Suppressor macrophage treated with lipopolysaccharide for 1 hour (primary cell): ENCODE data around the gene CCDC138.
A peak's percentile ranks its signal among the peaks of the same experiment; 100 is the strongest.

Experiments
- DNase-seq, 3 donors: peaks; one replicate each; pipeline ENCODE4 v3.0.0-alpha.2; 2020 to 2022

Gene CCDC138

DNA sequence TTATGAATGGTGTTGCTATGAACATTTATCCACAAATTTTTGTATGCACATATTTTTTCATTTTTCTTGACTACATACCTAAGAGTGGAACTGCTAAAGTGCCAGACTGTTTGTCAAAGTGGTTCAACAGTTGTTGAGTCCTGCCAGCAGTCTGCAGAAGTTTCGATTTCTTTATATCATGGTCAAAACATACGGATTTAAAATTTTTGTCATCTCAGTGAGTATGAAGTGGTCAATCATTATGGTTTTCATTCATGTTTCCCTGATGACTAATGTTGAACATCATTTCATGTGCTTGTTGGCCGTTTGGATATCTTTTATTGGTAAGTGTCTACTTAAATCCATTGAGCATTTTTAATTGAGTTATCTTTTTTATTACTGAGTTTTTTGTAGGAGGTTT, 39.2 kb downstream of the CCDC138 start:
- DNase-seq = no peak

DNA sequence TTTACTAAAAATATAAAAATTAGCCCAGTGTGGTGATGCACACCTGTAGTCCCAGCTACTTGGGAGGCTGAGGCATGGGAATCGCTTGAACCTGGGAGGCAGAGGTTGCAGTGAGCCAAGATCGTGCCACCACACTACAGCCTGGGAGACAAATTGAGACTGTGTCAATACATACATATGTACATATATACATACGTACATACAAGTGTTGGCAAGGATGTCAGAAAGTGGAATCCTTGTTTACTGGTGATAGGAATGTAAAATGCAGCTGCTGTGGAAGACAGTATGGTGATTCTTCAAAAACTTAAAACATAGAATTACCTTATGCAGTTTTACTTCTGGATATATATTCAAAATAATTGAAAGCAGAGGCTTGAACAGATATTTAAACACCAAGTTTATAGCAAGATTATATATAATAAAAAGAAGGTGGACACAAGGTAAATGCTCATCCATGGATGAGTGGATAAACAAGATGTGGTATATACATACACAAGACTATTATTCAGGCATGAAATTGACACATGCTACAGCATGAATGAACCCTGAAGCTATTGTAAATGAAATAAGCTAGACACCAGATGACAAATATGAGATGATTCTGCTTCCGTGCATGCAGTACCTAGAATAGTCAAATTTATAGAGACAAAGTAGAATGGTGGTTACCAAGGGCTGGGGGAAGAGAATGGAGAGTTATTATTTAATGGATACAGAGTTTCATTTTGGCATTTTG, 43.2 kb downstream of the CCDC138 start:
- DNase-seq = no peak

DNA sequence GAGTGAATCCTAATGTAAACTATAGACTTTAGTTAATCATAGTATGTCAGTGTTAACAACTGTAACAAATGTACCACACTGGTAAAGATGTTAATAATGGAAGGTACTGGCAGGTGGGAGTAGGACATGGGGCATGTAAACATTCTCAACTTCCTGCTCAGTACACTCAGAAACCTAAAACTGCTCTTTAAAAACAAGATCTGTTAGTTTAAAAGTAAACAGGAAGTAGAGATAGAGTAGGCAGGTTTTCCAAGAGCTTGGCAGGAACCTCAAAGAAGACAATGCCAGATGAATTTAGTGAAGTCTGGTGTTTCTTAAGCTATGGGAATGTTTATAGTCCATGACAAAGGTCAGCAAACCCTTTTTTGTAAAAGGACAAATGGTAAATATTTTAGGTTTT, 46.6 kb downstream of the CCDC138 start:
- DNase-seq = no peak

DNA sequence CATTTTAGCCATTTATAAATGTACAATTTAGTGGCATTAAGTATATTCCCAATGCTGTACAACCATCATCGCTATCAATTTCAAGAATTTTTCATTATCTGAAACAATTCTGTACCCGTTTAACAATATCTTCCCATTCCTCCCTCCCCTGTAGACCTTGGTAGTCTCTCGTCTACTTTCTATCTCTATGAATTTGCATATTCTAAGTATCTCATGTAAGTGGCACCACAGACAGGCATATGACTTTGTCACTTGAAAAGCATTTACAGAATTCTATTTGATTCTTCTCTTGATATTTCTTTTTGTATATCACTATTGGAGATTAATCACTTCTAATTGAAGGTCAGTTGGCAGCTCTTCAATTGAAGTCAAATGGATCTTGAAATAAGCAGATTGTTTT, 48.0 kb downstream of the CCDC138 start:
- no peak for DNase-seq

DNA sequence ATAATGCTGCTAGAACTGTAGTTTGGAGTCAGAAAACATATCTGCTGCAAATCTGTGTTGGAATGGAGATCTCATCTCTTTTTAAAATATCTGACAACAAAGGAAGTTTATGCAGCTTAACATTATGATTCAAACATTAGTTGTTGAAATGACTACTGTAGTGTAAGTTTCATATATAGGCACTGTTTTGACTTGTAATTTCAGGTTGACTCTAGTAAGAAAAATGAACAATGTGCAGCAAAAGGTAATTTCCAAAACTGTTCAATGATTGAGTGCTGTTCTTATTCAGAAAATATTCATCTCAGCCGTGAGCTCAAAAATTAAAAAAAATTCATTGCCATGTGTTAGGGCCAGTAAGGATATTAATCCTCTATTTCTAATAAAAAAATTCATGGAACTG, 48.5 kb downstream of the CCDC138 start:
- DNase-seq = no peak

DNA sequence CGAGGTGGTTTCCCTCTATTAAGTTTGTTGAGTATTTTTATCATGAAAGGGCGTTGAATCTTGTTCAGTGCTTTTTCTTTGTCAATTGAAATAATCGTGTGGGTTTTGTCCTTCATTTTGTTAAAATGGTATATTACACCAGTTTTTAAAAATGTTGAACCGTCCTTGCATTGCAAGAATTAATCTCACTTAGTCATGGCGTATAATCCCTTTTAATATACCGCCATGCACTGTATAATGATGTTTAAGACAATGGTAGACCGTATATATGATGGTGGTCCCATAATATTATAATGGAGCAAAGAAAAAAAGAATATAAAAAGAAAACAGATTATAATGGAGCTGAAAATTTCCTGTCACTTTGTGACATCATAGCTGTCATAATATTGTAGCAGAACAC, 50.6 kb downstream of the CCDC138 start:
- no peak for DNase-seq

DNA sequence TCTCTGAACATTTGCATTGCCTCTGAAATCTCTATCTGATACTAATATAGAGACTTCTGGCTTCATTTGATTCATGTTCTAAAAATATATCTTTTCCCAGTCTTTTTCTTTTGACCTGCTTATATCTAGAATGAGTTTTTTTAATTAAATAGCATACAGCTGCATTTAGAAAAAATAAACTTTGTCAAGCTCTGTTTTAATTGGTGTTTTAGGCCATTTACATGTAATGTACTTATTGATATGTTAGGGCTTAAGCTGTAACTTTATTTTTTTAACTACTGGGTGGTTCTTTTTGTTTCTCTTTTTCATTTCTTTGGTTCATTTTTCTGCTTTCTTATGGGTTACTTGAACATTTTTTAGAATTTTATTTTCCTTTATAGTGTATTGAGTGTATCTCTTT, 54.9 kb downstream of the CCDC138 start:
- no peak for DNase-seq

DNA sequence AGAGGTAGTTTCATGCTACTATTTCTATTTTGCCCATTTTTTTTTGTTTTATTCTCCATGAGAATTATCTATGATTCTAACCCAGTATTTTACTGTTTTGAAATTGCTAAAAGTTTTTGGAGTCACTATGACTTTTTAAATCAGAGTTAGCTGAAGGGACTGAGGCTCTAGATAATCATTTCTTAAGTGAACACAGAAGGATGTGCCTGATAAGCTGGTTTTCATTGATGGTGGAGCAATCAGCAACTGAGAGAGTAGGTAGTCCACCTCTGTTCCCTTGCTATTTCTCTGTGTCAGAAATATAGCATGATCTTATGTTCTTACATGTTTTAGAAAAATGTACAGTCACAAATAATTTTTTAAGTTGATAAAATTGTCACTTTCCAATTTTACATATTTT, 59.4 kb downstream of the CCDC138 start:
- no peak for DNase-seq

DNA sequence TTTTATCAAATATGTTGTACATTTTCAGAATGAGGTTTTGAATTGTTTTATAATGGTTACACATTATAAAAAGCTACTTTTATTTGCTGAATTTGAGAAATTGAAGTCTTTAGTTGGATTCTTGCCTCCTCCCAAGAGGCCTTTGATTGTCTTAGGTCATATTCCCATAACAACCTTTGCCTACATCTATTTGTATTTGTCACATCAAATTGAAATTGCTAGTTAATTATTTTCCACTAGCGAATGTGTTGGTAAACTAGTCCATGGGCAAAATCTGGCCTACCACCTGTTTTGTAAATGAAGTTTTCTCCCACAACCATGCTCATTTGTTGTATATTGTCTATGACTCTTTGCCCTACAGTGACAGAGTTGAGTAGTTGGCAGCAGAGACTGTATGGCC, 60.4 kb downstream of the CCDC138 start:
- DNase-seq = no peak

DNA sequence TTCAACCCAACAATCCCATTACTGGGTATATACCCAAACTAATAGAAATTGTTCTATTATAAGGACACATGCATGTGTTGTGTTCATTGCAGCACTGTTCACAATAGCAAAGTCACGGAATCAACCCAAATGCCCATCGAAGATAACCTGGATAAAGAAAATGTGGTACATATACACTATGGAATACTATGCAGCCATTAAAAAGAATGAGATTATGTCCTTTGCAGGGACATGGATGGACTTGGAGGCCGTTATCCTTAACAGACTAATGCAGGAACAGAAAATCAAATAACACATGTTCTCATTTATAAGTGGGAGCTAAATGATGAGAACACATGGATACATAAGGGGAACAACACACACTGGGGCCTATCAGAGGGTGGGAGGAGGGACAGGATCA, 65.8 kb downstream of the CCDC138 start:
- DNase-seq = no peak

DNA sequence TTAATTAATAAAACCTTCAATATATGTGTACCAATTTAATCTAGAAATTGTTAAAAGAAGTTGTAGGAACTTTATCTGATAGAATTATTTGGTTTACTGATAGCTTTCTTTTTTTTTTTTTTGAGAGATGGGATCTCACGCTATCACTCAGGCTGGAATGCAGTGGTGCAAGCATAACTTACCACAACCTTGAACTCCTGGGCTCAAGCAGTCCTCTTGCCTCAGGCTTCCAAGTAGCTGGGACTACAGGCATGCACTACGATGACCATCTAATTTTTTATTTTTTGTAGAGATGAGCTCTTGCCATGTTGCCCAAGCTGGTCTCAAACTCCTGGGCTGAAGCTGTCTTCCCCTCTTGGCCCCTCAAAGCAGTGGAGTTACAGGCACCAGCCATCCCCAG, 66.8 kb downstream of the CCDC138 start:
- DNase-seq = no peak

DNA sequence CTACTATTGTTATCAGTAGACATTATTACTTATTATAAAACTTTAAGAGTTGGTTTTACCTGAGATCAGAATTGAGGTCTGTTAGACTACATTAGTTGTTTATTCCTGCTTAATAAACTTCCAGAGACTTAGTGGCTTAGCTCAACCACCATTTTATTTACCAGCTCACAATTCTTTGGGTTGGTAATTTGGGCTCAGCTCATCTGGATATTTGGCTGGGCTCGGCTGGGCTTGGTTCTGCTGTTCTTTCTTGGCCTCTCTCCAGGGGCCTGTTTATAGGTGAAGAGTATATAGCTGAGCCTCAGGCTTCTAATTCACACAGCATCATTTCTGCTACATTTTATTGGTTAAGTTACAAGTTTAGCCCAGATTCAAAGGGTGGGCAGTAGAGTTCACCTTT, 67.9 kb downstream of the CCDC138 start:
- no peak for DNase-seq

DNA sequence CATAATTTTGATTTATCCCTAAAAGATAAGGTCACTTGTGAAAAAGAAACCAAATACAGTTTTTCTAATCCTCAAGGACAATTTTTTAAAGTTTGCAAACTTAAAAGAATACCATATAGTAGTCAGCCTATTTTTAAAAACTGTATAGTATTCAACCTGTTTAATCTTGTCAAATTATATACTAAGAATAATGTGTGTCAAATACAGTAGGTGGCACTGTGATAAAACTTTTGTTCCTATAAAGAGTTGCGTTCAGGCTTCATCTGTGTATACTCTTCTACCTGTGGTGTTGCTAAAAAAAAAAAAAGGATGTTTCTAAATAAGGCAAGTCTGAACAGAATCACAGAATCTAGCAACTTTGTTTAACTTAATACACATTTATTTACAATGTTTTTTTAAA, 68.6 kb downstream of the CCDC138 start:
- DNase-seq = peak in 1 of 3 donors; percentile 6

DNA sequence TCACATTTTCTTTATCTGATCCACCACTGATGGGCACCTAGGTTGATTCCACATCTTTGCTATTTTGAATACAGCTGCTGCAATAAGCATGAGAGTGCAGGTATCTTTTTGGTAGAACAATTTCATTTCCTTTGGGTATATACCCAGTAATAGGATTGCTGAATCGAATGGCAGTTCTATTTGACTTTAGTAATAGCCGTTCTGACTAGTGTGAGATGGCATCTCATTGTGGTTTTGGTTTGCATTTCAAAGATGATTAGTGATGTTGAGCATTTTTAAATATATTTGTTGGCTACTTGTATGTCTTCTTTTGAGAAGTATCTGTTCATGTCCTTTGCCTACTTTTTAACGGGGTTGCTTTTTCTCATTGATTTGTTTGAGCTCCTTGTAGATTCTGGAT, 72.3 kb downstream of the CCDC138 start:
- no peak for DNase-seq

DNA sequence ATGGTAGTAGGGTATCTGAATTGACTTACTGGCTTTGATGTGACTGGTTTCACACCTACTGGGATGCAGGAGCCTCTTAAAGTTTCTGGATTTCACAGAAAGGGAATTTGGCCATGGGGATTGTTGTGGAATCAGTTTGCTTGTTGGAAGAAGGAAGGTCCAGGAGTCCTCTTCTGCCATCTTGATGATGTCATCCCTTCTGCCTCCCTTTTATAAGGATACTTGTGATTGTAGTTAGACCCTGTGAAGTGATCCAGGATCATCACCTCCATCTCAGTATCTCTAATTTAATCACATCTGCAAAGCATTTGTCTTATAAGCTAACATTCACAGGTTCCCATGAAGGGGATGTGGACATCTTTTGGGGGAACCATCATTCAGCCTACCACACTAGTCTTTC, 79.5 kb downstream of the CCDC138 start:
- DNase-seq = no peak

DNA sequence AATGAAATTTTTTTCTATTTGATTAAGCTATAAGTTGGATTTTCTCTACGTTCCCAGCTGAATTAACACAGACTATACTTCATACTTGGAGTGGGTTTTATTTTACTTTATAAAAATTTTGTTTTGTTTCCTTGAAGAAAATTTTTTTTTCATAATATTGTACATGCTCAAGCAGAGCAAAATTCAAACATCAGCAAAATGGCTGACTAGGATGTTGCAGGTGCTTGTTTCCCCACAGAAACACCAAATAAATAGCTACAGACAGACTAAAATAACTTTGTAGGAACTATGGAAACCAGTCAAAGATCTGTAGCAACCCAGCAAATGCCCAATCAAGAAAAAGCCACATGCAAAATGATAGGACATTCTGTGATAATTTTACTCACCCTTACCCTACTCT, 82.3 kb downstream of the CCDC138 start:
- no peak for DNase-seq

DNA sequence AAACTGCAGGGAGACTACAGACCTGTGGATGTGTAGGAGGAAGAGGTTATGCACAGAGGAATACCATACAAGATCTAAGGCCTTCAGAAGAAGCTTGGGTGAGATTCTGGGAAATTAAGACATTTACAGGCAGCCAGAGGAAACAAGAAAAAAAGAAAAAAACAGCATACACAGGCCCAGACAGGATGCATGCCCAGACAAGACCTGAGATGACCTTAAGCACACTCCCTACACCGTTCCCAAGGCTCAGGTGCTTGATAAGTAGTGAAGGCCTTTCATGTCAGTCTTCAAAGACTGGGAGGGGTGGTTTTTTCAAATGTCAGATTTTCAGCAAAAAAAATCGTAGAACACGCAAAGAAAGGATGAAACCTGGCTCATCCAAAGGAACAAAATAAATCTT, 83.0 kb downstream of the CCDC138 start:
- no peak for DNase-seq

DNA sequence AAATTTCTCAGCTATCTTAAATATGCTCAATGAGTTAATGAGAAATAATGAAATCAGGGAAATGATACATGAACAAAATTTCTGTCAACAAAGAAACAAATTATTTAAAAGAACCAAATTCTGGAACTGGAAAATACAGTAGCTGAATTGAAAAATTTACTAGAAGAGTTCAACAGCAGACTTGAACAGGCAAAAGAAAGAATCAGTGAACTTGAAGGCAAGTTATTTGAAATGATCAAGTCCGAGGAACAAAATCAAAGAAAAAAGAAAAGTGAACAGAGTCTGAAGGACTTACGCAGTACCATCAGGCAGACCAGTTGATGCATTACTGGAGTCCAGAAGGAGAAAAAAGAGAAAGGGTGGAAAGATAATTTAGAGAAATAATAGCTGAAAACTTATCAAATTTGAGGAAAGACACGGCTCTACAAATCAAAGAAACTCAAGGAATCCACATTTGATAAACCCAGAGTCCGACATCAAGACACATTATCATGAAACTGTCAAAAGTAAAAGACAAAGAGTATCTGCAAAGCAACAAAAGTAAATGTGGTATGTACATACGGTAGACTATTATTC, 83.6 kb downstream of the CCDC138 start:
- DNase-seq = no peak

DNA sequence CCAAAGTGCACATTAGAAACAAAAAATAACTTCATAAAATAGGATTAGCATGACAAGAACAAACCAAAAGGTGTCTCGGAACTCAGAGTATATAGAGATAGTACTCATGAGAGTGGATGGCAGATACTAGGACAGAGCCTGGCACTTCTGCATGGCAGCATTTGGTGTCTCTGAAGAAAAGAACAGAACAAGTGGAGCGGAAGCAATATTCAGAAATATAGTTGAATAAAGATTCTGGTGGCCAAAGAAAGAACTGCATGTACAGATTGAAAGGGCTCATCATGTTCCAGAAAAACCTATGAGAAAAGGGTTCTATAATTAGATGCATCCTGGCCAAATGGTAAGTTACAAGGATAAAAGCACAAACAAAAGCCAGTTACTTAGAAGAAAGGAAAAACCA, 90.9 kb downstream of the CCDC138 start:
- no peak for DNase-seq

DNA sequence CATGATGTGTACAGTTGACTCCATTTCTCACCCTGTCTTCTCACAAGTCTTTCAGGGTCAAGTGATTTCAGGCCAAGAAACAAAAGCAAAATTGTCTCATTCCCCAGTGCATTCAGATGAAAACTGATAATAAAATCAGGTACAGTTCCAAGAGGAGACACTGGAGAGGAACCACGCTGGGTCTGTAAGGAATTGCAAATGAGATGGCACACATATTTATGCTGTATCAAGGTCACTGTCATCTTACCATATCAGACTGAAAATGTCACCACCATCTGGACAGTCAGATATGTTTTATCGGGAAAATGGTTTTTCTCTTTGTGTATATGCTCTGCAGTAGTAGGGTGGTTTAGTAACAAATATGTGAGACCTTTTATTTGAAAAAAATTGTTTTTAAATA, 91.7 kb downstream of the CCDC138 start:
- DNase-seq = no peak

DNA sequence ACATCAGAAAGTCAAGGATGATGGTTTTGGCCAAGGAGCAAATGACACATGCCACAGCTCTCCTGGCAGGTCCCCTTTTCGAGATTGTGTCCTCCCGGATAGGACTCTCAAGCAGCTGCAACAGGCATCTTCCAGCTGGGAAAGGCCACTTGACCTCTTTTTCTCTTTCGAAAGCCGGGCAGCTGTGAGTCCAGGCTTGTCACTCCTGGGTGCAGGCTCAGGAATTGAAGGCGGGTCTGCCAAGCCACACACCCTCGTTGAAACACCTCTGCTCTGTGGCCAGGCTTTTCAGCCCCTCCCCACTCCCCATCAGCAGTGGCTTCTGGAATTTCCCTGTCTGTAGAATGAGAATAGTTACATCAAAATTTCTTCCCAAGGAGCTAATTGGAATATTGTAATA, 98.0 kb downstream of the CCDC138 start:
- DNase-seq = no peak

DNA sequence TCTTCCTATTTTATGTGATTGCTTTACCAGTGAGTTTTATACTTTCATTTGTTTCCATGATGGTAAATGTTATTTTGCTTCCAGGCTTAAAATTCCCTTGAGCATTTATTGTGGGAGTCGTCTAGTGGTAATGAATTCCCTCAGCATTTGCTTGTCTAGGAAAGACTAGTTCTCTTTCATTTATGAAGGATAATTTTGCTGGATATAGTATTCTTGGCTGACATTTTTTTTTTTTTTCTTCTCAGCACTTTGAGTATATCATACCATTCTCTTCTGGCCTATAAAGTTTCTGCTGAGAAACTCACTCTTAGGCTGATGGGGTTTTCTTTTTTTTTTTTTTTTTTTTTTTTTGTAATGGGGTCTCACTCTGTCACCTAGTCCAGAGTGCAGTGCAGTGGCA, 103.3 kb downstream of the CCDC138 start:
- DNase-seq = no peak

DNA sequence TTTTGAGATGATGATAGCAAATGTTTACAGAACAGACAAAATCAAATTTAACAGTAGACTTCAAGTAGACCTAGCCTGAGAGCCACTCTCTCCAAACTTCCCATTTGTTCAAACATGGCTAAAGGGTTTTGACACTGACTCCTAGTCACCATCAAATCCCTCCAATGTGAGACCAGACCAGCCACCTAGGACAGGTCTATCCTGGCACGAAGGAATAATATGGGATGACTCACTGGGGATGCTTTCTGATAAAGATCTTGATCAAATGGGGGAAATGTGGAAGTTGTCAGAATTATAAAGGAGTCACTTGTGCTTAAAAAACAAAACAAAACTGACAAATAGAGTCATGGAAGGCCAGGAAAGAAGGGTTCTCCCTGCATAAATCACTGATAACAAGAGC, 106.7 kb downstream of the CCDC138 start:
- no peak for DNase-seq

DNA sequence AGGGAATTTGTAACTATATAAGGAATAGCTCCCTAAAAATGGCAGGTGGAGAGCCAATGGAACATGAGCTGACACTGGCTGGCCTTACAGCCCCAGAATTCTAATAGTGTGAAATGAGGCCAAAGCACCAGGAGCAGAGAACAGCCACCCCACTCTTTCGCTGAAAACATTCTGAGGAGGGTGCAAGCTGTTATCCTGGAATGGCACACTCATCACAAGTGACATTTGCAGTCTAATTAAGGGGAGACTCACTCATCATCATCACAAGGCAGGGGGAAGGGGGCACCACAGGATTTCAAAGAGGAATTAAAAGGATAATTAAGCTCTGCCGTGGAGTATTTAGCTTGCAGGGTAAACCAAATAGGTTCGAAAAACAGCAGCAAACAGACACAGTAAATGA, 108.2 kb downstream of the CCDC138 start:
- DNase-seq = no peak

DNA sequence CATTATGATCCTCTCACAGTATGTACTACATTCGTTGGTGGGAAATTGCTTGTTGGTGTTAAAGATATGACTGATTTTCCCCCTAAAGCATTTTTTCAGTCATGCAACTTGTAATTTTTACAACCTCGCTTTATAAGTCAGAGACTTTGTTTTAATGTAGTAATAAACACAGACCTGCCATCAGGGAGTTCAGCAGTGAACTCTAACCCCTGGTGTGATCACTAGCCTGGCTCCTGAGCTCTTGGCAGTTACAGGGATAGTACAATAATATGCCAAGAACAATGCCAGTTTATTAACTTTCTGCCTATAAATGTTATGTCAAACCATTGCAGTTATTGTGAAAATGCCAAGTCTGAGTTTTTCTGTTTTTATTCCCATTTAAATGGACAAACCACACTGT, 108.6 kb downstream of the CCDC138 start:
- DNase-seq = no peak
